ENCODE data around the gene EXOC2.

The EXOC2 gene

GRCh38 chr6:437037-437392 is 255.9 kb downstream of the EXOC2 start:
- peak; percentile 29 for DNase-seq (ENCODE audit: low read depth)
- TF ChIP-seq CTCF (conservative IDR thresholded peaks at IDR 0.05; ENCODE audit: low read depth, low read length): no peak
- H3K4me3 ChIP-seq (ENCODE audit: low read depth, low read length): no peak overlapping the region

- no peak for TF ChIP-seq CTCF (conservative IDR thresholded peaks at IDR 0.05; ENCODE audit: low read depth, low read length)
- no peak overlapping the region for H3K4me3 ChIP-seq (ENCODE audit: low read depth, low read length)
- peak; percentile 74 for DNase-seq (ENCODE audit: low read depth)
Measured at GRCh38 chr6:436308-437036, 256.5 kb downstream of the EXOC2 start.

- DNase-seq (ENCODE audit: low read depth): no peak
- no peak overlapping the region for H3K4me3 ChIP-seq (ENCODE audit: low read depth, low read length)
- no peak for TF ChIP-seq CTCF (conservative IDR thresholded peaks at IDR 0.05; ENCODE audit: low read depth, low read length)
Measured at GRCh38 chr6:435441-436307, 257.3 kb downstream of the EXOC2 start.
